ENCODE data around the gene TLR4.

- TF ChIP-seq POLR2AphosphoS5 (IDR thresholded peaks at IDR 0.05), result no peak
- no peak for TF ChIP-seq POLR2A (IDR thresholded peaks at IDR 0.05)
Measured at GRCh38 chr9:117744369-117744768, 40.2 kb downstream of the TLR4 start.
